ENCODE results near the gene ZNF747.

Gene ZNF747

DNA sequence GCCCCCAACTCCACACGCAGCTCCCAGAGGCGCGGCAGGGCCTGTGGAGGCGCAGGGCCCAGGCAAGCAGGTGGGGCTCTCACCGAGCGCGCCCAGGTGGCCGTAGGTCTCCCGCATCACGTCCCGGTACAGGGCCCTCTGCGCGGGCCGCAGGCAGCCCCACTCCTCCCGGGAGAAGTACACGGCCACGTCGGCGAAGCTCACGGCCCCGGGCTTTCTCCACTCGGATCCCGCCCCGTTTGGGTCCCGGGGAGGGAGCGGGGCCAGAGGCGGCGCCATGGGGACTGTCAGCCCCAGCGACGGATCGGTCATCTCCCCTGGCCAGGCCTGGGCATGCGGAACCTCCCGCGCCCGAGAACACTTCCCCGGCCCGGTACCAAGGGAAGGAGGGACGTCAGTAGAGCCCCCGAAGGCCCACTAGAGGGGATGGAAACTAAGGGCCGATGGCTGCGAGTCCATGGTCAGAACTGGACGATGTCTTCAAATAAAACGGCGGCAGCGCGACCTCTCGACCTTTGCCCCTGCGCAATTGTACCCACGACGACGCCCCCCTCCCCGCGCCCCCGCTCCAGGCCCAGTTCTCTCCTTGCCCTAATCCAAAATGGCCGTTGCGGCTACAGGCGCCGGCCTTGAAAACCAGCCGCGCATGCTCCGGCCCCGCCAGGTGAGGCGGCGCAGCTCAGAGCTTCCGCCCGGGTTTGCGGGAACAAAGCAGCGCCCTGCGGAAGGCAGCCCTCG is at the start of gene ZNF747:
TSS of gene ZNF747 (minus strand) at position 491 of the 738 bp plus-strand sequence. CDS start at position 312, 179 bp downstream.
- peak; percentile 86 to 87 for DNase-seq (ENCODE audit: low read depth in 2 of 2)

- DNase-seq (ENCODE audit: low read depth in 2 of 2) = no peak
Observed at GRCh38 chr16:30582611-30583340, 48.1 kb upstream of the ZNF747 start.

GRCh38 chr16:30581457-30581856 is 46.8 kb upstream of the ZNF747 start:
- no peak for DNase-seq (ENCODE audit: low read depth in 2 of 2)

DNA sequence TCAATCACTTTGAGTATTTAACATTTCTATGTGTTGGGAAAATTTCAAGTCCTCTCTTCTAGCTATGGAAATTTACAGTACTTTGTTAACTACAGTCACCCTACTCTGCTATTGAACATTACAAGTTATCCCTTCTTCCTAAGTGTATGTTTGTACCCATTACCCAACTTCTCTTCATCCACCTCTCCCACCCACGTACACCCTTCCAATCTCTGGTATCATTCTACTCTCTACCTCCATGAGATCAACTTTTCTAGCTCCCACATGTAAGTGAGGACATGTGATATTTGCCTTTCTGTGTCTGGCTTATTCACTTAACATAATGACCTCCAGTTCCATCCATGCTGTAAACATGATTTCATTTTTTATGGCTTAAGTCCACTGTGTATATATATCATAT is 40.0 kb upstream of the ZNF747 start:
- DNase-seq (ENCODE audit: low read depth in 2 of 2) = no peak

DNA sequence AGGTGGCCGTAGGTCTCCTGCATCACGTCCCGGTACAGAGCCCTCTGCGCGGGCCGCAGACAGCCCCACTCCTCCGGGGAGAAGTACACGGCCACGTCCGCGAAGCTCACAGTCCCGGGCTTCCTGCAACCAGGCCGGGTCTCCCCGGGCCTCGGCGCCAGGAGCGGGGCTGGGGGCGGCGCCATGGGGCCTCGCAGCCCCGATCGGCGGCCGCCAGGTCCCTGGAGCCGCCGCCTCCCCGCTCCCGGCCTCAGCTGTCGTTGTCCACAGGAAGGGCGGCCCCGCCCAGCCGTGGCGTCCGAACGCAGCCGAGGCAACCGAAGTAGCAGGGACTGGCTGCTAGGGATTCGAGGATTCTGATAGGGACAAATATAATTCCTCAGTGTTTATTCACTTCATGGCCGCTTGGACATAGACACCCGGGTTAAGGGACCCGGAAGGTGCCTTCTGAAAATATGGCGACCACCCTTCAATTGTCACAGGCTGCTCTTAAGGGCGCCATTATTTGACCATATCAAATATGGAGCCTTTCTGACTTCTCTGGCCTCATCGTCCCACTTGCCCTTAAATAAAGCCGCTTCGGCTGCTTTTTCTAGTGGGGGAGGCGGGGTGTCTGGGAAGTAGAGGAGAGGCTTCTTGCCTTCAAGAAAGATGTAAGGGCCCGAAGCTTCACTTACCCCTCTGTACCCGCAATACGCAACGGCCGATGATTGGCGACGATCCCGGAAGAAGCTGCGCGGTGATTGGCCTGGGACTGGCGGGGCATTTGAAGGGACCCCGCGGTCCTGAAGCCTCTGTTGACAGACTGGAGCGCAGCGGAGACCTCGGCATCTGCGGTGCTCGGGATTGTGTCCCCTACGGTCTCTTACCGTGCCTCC is 37.0 kb upstream of the ZNF747 start, which contains the start of gene ZNF688:
TSS of gene ZNF688 (minus strand) at position 270 of the 878 bp plus-strand sequence. CDS start at position 185, 85 bp downstream.
- peak; percentile 84 to 90 for DNase-seq (ENCODE audit: low read depth in 2 of 2)

- DNase-seq (ENCODE audit: low read depth in 2 of 2) = no peak
Observed at GRCh38 chr16:30570636-30571444, 36.2 kb upstream of the ZNF747 start.

DNA sequence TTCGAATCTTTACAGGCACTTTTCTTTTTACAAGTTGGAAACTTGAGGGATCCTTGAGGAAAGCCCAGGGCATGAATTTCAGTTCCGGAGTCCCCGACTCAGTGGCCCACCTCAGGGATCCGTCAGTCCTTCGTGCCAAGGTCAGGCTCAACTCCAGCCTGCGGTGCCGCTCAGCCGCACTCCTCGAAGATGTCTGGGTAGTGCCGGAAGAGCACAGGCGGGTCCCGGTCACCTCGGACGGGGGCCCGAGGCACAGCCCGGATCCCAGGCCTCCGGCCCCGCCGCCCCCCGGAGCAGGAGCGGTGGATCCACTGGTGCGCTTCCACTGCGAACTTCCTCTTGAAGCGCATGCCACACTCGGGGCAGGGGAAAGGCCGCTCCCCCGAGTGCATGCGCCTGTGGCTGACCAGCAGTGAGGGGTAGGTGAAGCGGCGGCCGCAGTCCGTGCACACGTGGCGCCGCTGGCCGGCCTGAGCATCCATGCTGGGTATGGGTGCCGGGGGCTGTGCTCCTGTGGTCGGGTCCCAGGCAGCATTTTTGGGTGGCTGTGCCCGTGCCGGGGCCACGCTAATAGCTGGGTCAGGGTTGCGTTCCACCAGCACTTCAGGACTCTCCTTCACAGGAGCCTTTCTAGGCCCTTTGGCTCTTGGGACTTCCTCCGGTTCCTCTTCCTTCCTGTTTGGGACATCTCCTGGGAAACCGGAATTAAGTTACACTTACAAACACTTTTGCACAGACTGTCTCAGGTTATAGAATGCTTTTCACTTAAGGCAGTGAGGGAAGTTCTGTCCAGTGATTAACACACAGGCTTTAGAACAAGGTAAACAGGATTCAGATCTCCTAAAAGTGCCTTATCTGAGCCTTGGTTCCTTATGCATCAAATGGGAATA is 35.3 kb upstream of the ZNF747 start:
- no peak for DNase-seq (ENCODE audit: low read depth in 2 of 2)

DNA sequence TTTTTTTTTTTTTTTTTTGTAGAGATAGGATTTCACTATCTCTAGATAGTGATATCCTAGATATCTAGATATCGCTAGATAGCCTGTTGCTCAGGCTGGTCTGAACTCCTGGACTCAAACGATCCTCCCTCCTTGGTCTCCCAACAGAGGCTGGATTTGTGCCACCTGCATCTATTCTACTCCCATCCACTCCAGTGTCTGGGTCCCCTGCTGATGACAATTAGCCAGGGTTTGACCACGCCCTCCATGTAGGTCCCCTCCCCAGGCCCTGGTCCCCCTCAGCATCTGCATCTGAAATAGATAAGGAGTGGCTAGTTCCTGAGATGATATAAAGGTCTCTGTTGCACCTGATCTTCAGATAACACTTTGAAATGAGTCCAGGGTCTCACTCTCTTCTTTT is 34.6 kb upstream of the ZNF747 start:
- no peak for DNase-seq (ENCODE audit: low read depth in 2 of 2)

DNA sequence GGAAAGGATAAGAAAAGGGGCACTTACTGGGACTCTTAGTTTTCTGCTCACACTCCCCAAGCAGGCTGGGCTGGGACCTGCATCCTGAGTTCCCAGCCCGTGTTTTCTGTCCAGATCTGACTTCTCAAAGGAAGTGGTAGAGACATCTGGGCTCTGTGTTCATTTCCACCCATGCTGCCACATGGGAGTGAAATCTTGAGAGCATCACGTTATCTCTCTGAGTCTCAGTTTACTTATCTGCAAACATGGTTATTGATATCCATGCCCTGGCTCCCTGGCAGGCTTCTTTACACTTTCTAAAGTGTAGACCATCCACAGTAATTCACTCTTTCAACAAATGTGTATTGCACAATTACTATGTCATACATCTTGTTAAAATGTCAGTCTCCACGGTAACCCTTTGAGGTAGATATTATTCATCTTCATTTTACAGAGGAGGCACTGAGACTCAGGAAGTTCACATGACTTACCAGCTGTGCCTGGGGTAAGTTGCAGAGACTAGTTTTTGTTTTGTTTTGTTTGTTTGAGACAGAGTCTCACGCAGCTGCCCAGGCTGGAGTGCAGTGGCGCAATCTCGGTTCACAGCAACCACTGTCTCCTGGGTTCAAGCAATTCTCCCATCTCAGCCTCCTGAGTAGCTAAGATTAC is 33.5 kb upstream of the ZNF747 start:
- peak in 1 of 2 donors; percentile 30 for DNase-seq (ENCODE audit: low read depth in 2 of 2)

GRCh38 chr16:30567160-30567990 is 32.7 kb upstream of the ZNF747 start:
- DNase-seq (ENCODE audit: low read depth in 2 of 2) = peak; percentile 46 to 60

DNA sequence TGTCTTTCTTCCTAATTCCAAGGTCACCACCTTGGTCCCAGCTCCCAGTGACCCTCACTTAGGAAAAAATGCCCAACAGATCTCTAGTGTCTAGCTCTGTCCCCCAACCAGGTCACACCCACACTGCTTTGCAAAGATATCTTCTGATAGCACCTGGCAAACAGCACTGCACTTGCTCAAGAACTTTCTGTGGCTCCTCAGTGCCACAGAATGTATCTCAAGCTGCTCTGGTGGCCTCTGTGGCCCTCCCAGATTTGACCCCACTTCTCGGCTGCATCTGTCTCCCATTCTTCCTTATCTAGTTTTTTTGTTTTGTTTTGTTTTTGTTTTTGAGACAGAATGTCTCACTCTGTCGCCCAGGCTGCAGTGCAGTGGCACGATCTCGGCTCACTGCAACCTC is 31.9 kb upstream of the ZNF747 start:
- DNase-seq (ENCODE audit: low read depth in 2 of 2) = no peak

GRCh38 chr16:30565984-30566383 is 31.3 kb upstream of the ZNF747 start:
- DNase-seq (ENCODE audit: low read depth in 2 of 2) = no peak

- DNase-seq (ENCODE audit: low read depth in 2 of 2) = no peak
Observed at GRCh38 chr16:30565526-30565925, 30.9 kb upstream of the ZNF747 start.

DNA sequence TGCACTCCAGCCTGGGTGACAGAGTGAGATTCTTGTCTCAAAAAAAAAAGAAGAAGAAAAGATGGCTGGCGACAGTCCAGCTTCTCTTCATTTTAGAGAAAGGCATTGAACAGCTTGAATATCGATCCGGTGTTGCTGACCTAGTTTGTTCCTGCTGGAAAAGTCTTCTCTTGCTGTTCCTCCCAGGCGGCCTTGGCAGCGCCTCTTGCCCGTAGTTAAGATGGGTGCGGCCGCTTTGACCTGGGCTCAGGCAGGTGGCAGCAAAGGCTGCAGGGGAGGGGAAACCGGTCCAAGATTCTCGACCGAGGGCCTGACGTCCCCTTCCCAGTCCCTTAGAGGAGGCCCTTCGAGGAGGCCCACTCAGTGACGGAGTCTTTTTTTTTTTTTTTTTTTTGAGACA is 27.4 kb upstream of the ZNF747 start:
- DNase-seq (ENCODE audit: low read depth in 2 of 2) = no peak

GRCh38 chr16:30561089-30561816 is 26.6 kb upstream of the ZNF747 start:
- no peak for DNase-seq (ENCODE audit: low read depth in 2 of 2)

DNA sequence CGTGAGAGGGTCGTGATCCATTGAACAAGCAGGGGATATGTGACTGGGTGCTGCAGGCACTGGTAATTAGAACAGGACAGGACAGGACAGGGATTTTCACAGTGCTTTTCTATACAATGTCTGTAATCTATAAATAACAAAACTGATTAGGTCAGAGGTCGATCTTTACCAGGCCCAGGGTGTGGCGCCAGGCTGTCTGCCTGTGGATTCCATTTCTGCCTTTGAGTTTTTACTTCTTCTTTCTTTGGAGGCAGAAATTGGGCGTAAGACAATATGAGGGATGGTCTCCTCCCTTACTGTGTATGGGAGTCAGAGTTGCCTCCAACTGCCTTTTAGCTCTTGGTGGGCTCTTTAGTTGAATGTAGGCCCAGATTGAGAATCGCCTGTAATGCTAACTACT is 25.0 kb upstream of the ZNF747 start:
- no peak for DNase-seq (ENCODE audit: low read depth in 2 of 2)

DNA sequence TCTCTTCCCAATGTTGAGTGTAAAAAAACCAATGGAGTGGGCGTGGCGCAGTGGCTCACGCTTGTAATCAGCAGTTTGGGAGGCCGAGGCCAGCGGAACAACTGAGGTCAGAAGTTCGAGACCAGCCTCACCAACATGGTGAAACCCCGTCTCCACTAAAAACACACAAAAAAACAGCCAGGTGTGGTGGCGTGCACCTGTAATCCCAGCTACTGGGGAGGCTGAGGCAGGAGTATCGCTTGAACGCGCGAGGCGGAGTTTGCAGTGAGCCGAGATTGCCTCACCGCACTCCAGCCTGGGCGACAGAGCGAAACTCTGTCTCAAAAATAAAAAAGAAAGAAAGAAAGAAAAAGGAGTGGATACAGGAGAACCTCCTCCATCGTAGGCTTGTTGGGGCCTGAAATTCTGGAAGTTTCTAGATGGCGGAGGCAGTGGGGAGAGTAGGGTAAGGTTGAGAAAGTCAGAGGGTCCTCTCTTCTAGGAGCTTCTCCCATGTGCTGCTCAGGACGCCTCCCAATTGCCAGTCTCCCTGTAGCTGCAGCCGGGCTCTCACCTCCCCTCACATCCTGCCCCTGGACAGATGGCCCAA is 24.2 kb upstream of the ZNF747 start:
- DNase-seq (ENCODE audit: low read depth in 2 of 2) = no peak
